H1 (cell line): ENCODE data around the gene STYK1. TPM values are rescaled to one million over a fixed set of nuclear protein-coding genes. Genes with fewer than 3 reads are reported as not detected.

Experiments
- CTCF ChIA-PET: fragments of 300-600 bp; sonication (Branson Sonifier 250); formaldehyde crosslinking; loops from one replicate; lab custom pipeline; 2021; ENCODE audit not compliant: partially characterized antibody; lab: Charles Lee
- POLR2A ChIA-PET: fragments of 300-600 bp; sonication (Branson Sonifier 250); formaldehyde crosslinking; loops from one replicate; lab custom pipeline; 2021; ENCODE audit warnings: inconsistent platforms; ENCODE audit not compliant: partially characterized antibody; lab: Charles Lee
- DNase-seq, 2 experiments: peaks; one replicate each; pipeline versions ENCODE4 v3.0.0 to v3.0.0-alpha.2; 2010 to 2022; ENCODE audit warnings: low spot score in 2 of 2, low read depth in 1 of 2, mixed read lengths in 1 of 2
- FAIRE-seq: peaks from 2 replicates; lab custom pipeline; 2011; peaks lifted over from hg19 to GRCh38; lab: Jason Lieb, UNC
- H2AFZ ChIP-seq: 2 replicates; pipeline ENCODE4 v1.8.1; 2012; ENCODE audit warnings: low read length, inconsistent platforms
- H2AK5ac ChIP-seq: 2 replicates; pipeline ENCODE4 v1.6.1; 2013; ENCODE audit warnings: low read depth, low read length
- H2BK120ac ChIP-seq: replicated peaks from 2 replicates; pipeline ENCODE3; 2013; ENCODE audit warnings: low read depth, low read length, inconsistent platforms
- H2BK12ac ChIP-seq: 2 replicates; pipeline ENCODE4 v1.6.1; 2013; ENCODE audit warnings: low read depth, low read length
- H2BK15ac ChIP-seq: 2 replicates; pipeline ENCODE4 v1.6.1; 2013; ENCODE audit warnings: low read length
- H2BK20ac ChIP-seq: 2 replicates; pipeline ENCODE4 v1.6.1; 2013; ENCODE audit warnings: low read length
- H2BK5ac ChIP-seq: 2 replicates; pipeline ENCODE4 v1.6.1; 2013; ENCODE audit warnings: low read depth, low read length
- H3K14ac ChIP-seq: 2 replicates; pipeline ENCODE4 v1.6.1; 2013; ENCODE audit warnings: inconsistent platforms; ENCODE audit not compliant: insufficient read length
- H3K18ac ChIP-seq: 2 replicates; pipeline ENCODE4 v1.6.1; 2013; ENCODE audit warnings: low read length; ENCODE audit errors: extremely low read depth
- H3K23ac ChIP-seq: 2 replicates; pipeline ENCODE4 v1.6.1; 2013; ENCODE audit warnings: inconsistent platforms; ENCODE audit not compliant: insufficient read length
- H3K23me2 ChIP-seq: 2 replicates; pipeline ENCODE4 v1.6.1; 2013; ENCODE audit warnings: low read depth, low read length
- H3K27ac ChIP-seq: 2 replicates; pipeline ENCODE4 v1.6.1; 2011; ENCODE audit warnings: low read depth, low read length, inconsistent platforms
- H3K27me3 ChIP-seq, 4 experiments: replicated peaks in 1 of 4; 1 replicate in 1 of 4; 2 replicates in 3 of 4; pipeline versions ENCODE4 v1.6.1 to v1.8.1; 2011 to 2013; ENCODE audit warnings: low read length in 3 of 4, mild to moderate bottlenecking in 3 of 4, inconsistent platforms in 2 of 4, mixed read lengths in 2 of 4, moderate library complexity in 1 of 4; ENCODE audit not compliant: control insufficient read depth in 3 of 4, insufficient read depth in 3 of 4; ENCODE audit errors: extremely low read depth in 1 of 4
- H3K36me3 ChIP-seq, 4 experiments: 2 replicates each; pipeline versions ENCODE4 v1.6.1 to v1.8.1; 2011 to 2013; ENCODE audit warnings: mild to moderate bottlenecking in 4 of 4, low read length in 3 of 4, moderate library complexity in 2 of 4, control low read depth in 1 of 4, inconsistent platforms in 1 of 4; ENCODE audit not compliant: insufficient read depth in 4 of 4, control insufficient read depth in 2 of 4
- H3K4ac ChIP-seq: replicated peaks from 2 replicates; pipeline ENCODE3; 2013; ENCODE audit warnings: low read length, low read depth, mixed read lengths, inconsistent platforms; ENCODE audit not compliant: insufficient read length
- H3K4me1 ChIP-seq, 4 experiments: replicated peaks in 1 of 4; 1 replicate in 1 of 4; 2 replicates in 3 of 4; pipeline versions ENCODE4 v1.6.1 to v1.8.1; 2011 to 2013; ENCODE audit warnings: low read length in 3 of 4, inconsistent platforms in 2 of 4, mixed read lengths in 1 of 4; ENCODE audit not compliant: insufficient read depth in 4 of 4, control insufficient read depth in 3 of 4
- H3K4me2 ChIP-seq, 2 experiments: 2 replicates each; pipeline versions ENCODE4 v1.6.1 to v1.8.1; 2011 to 2013; ENCODE audit warnings: low read depth in 2 of 2, low read length in 2 of 2, control low read depth in 1 of 2, inconsistent platforms in 1 of 2, mild to moderate bottlenecking in 1 of 2; ENCODE audit not compliant: insufficient read depth in 1 of 2
- H3K4me3 ChIP-seq, 4 experiments: fragments of 200-600, 300-600 bp in 1 of 4; sonication (generic), shearing (Covaris generic), sonication (Bioruptor Twin) in 1 of 4; 2 replicates each; pipeline versions ENCODE4 v1.5.1 to v1.8.1; 2011 to 2016; ENCODE audit warnings: low read length in 4 of 4, low read depth in 3 of 4, control low read depth in 2 of 4, inconsistent platforms in 2 of 4, mild to moderate bottlenecking in 2 of 4, mixed read lengths in 1 of 4, moderate library complexity in 1 of 4; ENCODE audit not compliant: insufficient read depth in 2 of 4; ENCODE audit errors: extremely low read depth in 1 of 4
- H3K56ac ChIP-seq: replicated peaks from 2 replicates; pipeline ENCODE3; 2013; ENCODE audit warnings: low read depth, mild to moderate bottlenecking, mixed read lengths, low read length, inconsistent platforms; ENCODE audit not compliant: insufficient read length
- H3K79me1 ChIP-seq: 2 replicates; pipeline ENCODE4 v1.6.1; 2013; ENCODE audit warnings: low read depth, low read length, control low read depth
- H3K79me2 ChIP-seq, 2 experiments: 2 replicates each; pipeline versions ENCODE4 v1.6.1 to v1.8.1; 2012 to 2013; ENCODE audit warnings: low read length in 2 of 2, mild to moderate bottlenecking in 2 of 2, inconsistent platforms in 1 of 2; ENCODE audit not compliant: insufficient read depth in 2 of 2, control insufficient read depth in 1 of 2
- H3K9ac ChIP-seq, 4 experiments: replicated peaks in 1 of 4; 1 replicate in 1 of 4; 2 replicates in 3 of 4; pipeline versions ENCODE4 v1.6.1 to v1.8.1; 2011 to 2013; ENCODE audit warnings: low read depth in 3 of 4, low read length in 3 of 4, control low read depth in 2 of 4, mild to moderate bottlenecking in 2 of 4, moderate library complexity in 2 of 4, inconsistent platforms in 1 of 4; ENCODE audit errors: extremely low read depth in 1 of 4
- H3K9me3 ChIP-seq, 2 experiments: 2 replicates each; pipeline versions ENCODE4 v1.6.1 to v1.8.1; 2012 to 2013; ENCODE audit warnings: mild to moderate bottlenecking in 2 of 2, moderate library complexity in 2 of 2, control low read depth in 1 of 2, inconsistent platforms in 1 of 2, low read depth in 1 of 2, low read length in 1 of 2, mixed read lengths in 1 of 2; ENCODE audit not compliant: insufficient read depth in 2 of 2
- H4K20me1 ChIP-seq, 2 experiments: replicated peaks in 1 of 2; 2 replicates each; pipeline versions ENCODE3 to v1.8.1; 2011 to 2013; ENCODE audit warnings: inconsistent platforms in 2 of 2, low read length in 2 of 2, mild to moderate bottlenecking in 1 of 2; ENCODE audit not compliant: insufficient read depth in 2 of 2, control insufficient read depth in 1 of 2
- H4K5ac ChIP-seq: 2 replicates; pipeline ENCODE4 v1.6.1; 2013; ENCODE audit warnings: low read length, low read depth, mixed read lengths, inconsistent platforms; ENCODE audit not compliant: insufficient read length
- H4K8ac ChIP-seq: 2 replicates; pipeline ENCODE4 v1.8.0; 2013; ENCODE audit warnings: mild to moderate bottlenecking, moderate library complexity, low read length, inconsistent platforms; ENCODE audit not compliant: insufficient read depth; ENCODE audit errors: extremely low read depth
- H4K91ac ChIP-seq: replicated peaks from 2 replicates; pipeline ENCODE3; 2013; ENCODE audit warnings: low read length, mixed read lengths, inconsistent platforms; ENCODE audit not compliant: insufficient read length
- ASH2L ChIP-seq: fragments of 200-600, 300-600 bp; sonication (generic); IDR thresholded peaks from one replicate; pipeline ENCODE4 v1.7.1; 2017; ENCODE audit warnings: low read length
- ATF3 ChIP-seq: IDR thresholded peaks from 2 replicates; pipeline ENCODE4 v1.6.1; 2011; ENCODE audit warnings: low read depth, mild to moderate bottlenecking, low read length; ENCODE audit not compliant: insufficient read depth
- BCL11A ChIP-seq, 2 experiments: IDR thresholded peaks; one replicate each; pipeline ENCODE4 v1.6.1; 2011; ENCODE audit warnings: low read depth in 2 of 2, low read length in 2 of 2, mild to moderate bottlenecking in 2 of 2
- CBX8 ChIP-seq: fragments of 300-800, 300-1000 bp; sonication (generic); IDR thresholded peaks from 2 replicates; pipeline ENCODE4 v1.7.1; 2016; ENCODE audit warnings: low read depth, low read length, borderline replicate concordance
- EP300 ChIP-seq, 2 experiments: IDR thresholded peaks; 1 replicate in 1 of 2; 2 replicates in 1 of 2; pipeline ENCODE4 v1.6.1; 2011 to 2012; ENCODE audit warnings: low read depth in 2 of 2, low read length in 2 of 2, mild to moderate bottlenecking in 2 of 2, borderline replicate concordance in 1 of 2, inconsistent platforms in 1 of 2, moderate library complexity in 1 of 2
- TEAD4 ChIP-seq: IDR thresholded peaks from 2 replicates; pipeline ENCODE4 v1.6.1; 2012; ENCODE audit warnings: low read depth, low read length, inconsistent platforms, mixed read lengths
- ZNF274 ChIP-seq: IDR thresholded peaks from 2 replicates; pipeline ENCODE4 v1.7.0; 2012; ENCODE audit warnings: low read length, borderline replicate concordance; ENCODE audit errors: extremely low read depth
- WGBS, 2 experiments: shearing (Covaris generic) in 1 of 2; methylation state at CpG; one replicate each; pipeline versions ENCODE4 v1.1.6 to v1.1.7; 2013 to 2015; ENCODE audit warnings: low lambda C conversion rate in 2 of 2, mixed read lengths in 2 of 2, inconsistent platforms in 1 of 2, low coverage in 1 of 2, missing lambda C conversion rate in 1 of 2; ENCODE audit not compliant: insufficient replicate concordance in 2 of 2, insufficient coverage in 1 of 2, insufficient read length in 1 of 2; ENCODE audit errors: extremely low coverage in 1 of 2, missing lambda C conversion rate in 1 of 2; 5-methylcytosine and 5-hydroxymethylcytosine counted together
- polyA plus RNA-seq, 7 experiments: library from polyadenylated mRNA; depleted of rRNA in 3 of 7; stranded (reverse) in 5 of 7; unstranded in 2 of 7; fragments of >200 nt in 5 of 7; fragments of 200-250 nt in 2 of 7; gene quantifications; 1 replicate in 5 of 7; 2 replicates in 1 of 7; 4 replicates in 1 of 7; pipeline versions ENCODE4 v1.2.1 to v1.2.3, GENCODE V29; 2011 to 2013; ENCODE audit warnings: missing spikeins in 2 of 7, mixed read lengths in 2 of 7
- total RNA-seq: library from RNA; stranded (reverse); fragmentation: NEBNext Ultra II Directional; extraction: Animal tissue kit (Norgen Biotek cat#: 25700); gene quantifications from 2 replicates; pipeline ENCODE4 v1.2.1, GENCODE V29; 2021

Gene STYK1
- total and polyA plus RNA-seq, 2 of the 8 experiments (the other 6 are each of a cell fraction or from before 2014, with no cell fraction given) = 0.38 to 1.1 TPM

- Histone ChIP-seq H3K9me3 (no peaks in the 10 kb centered on the region), H3K4me3 (no peak overlapping the region), H3K23me2 (no peaks in the 10 kb centered on the region; the same call in 1 of the 2 replicates), H2BK120ac (no peak overlapping the region), H3K4ac (no peak overlapping the region), H4K20me1 (peaks cover 3 to 4% of the 10 kb centered on the region in 2 experiments), H3K18ac (no peak overlapping the region), H4K8ac (no peak overlapping the region), H2BK20ac (no peak overlapping the region), H3K79me1 (no peaks in the 10 kb centered on the region), H2BK5ac (no peak overlapping the region), H3K79me2 (no peaks in the 10 kb centered on the region), H3K23ac (no peak overlapping the region), H3K27me3 (no peaks in the 10 kb centered on the region), H2AK5ac (no peak overlapping the region), H2BK15ac (no peak overlapping the region), H3K4me2 (no peak overlapping the region), H4K5ac (no peak overlapping the region), H4K91ac (no peak overlapping the region), H3K9ac (no peak overlapping the region), H3K14ac (no peak overlapping the region), H2BK12ac (no peak overlapping the region), H3K4me1 (no peaks in the 10 kb centered on the region), H3K36me3 (peaks cover 32 to 80% (median 61%) of the 10 kb centered on the region in 4 experiments), H2AFZ (no peak overlapping the region), H3K56ac (no peak overlapping the region), H3K27ac (no peak overlapping the region)
- POLR2A ChIA-PET = interaction anchor here (1.6 to 1.8 kb wide), 3 partner anchors 10 to 22 kb away, joined by 3 to 4 read pairs (median 3); partner anchors contain the start of gene YBX3
- CTCF ChIA-PET = interaction anchor here (1.0 kb wide), 1 partner anchor 8 kb away, joined by 3 read pairs; no protein-coding TSS in a partner anchor
- TF ChIP-seq ATF3 = no peak
- no peak for TF ChIP-seq BCL11A (IDR thresholded peaks at IDR 0.05; ENCODE audit: low read depth in 2 of 2, low read length in 2 of 2)
- no peak for TF ChIP-seq ASH2L
- no peak for TF ChIP-seq CBX8
- TF ChIP-seq ZNF274 = no peak
- TF ChIP-seq EP300 (IDR thresholded peaks at IDR 0.05; ENCODE audit: borderline replicate concordance in 1 of 2, low read depth in 2 of 2, low read length in 2 of 2) = no peak
- TF ChIP-seq TEAD4 = no peak
- DNase-seq = no peak
- WGBS, 2 experiments = 93 to 100% methylated on average over 1 to 3 of the region's 3 CpGs
- FAIRE-seq = no peak
Observed at GRCh38 chr12:10701131-10701681, 27.4 kb upstream of the STYK1 start.
